Neuronal stem cell (in vitro differentiated cells): Measurements from ENCODE around the gene CXCR6.

ENCODE experiments used
- DNase-seq: peaks from one replicate; pipeline ENCODE4 v3.0.0-alpha.2; 2013; ENCODE audit warnings: low spot score
- H2AFZ ChIP-seq: one replicate; pipeline ENCODE4 v1.6.1; 2013; ENCODE audit warnings: mild to moderate bottlenecking, low read length, inconsistent platforms
- H2AK5ac ChIP-seq: 2 replicates; pipeline ENCODE4 v1.6.1; 2013; ENCODE audit warnings: low read depth, mild to moderate bottlenecking, inconsistent platforms, low read length, moderate library complexity, mixed read lengths
- H2BK120ac ChIP-seq: 2 replicates; pipeline ENCODE4 v1.6.1; 2013; ENCODE audit warnings: low read depth, mild to moderate bottlenecking, inconsistent platforms, low read length, moderate library complexity, mixed read lengths
- H2BK12ac ChIP-seq: one replicate; pipeline ENCODE4 v1.6.1; 2013; ENCODE audit warnings: low read length, inconsistent platforms
- H2BK15ac ChIP-seq: 2 replicates; pipeline ENCODE4 v1.6.1; 2013; ENCODE audit warnings: mild to moderate bottlenecking, low read length, inconsistent platforms, mixed read lengths
- H2BK5ac ChIP-seq: one replicate; pipeline ENCODE4 v1.6.1; 2013; ENCODE audit warnings: inconsistent platforms, mild to moderate bottlenecking, low read length, moderate library complexity
- H3K14ac ChIP-seq: one replicate; pipeline ENCODE4 v1.6.1; 2013; ENCODE audit warnings: low read length, inconsistent platforms
- H3K18ac ChIP-seq: 2 replicates; pipeline ENCODE4 v1.6.1; 2013; ENCODE audit warnings: low read length, inconsistent platforms
- H3K23ac ChIP-seq: 2 replicates; pipeline ENCODE4 v1.6.1; 2013; ENCODE audit warnings: low read depth, mild to moderate bottlenecking, mixed read lengths, low read length, inconsistent platforms; ENCODE audit not compliant: poor library complexity
- H3K27ac ChIP-seq: replicated peaks from 3 replicates; pipeline ENCODE4 v1.5.1; 2013; ENCODE audit warnings: low read length, inconsistent platforms
- H3K27me3 ChIP-seq, 3 experiments: 2 replicates each; pipeline ENCODE4 v1.6.1; 2013; ENCODE audit warnings: low read length in 3 of 3, mild to moderate bottlenecking in 2 of 3, inconsistent platforms in 1 of 3, low read depth in 1 of 3, mixed read lengths in 1 of 3, moderate library complexity in 1 of 3; ENCODE audit not compliant: control insufficient read depth in 3 of 3, insufficient read depth in 3 of 3
- H3K36me3 ChIP-seq, 2 donors: replicated peaks in 1 of 2; 2 replicates each; pipeline ENCODE4 v1.6.1; 2013; ENCODE audit warnings: low read length in 2 of 2; ENCODE audit not compliant: control insufficient read depth in 2 of 2, insufficient read depth in 2 of 2
- H3K4ac ChIP-seq: 2 replicates; pipeline ENCODE4 v1.6.1; 2013; ENCODE audit warnings: inconsistent platforms, mild to moderate bottlenecking, low read length, moderate library complexity
- H3K4me1 ChIP-seq, 2 donors: 1 replicate in 1 of 2; 2 replicates in 1 of 2; pipeline ENCODE4 v1.6.1; 2013; ENCODE audit warnings: low read length in 2 of 2, low read depth in 1 of 2; ENCODE audit not compliant: control insufficient read depth in 2 of 2, insufficient read depth in 1 of 2
- H3K4me2 ChIP-seq: one replicate; pipeline ENCODE4 v1.6.1; 2013; ENCODE audit warnings: mild to moderate bottlenecking, low read length, inconsistent platforms; ENCODE audit not compliant: insufficient read depth, poor library complexity, severe bottlenecking
- H3K4me3 ChIP-seq, 2 donors: 2 replicates each; pipeline ENCODE4 v1.5.1; 2013; ENCODE audit warnings: low read length in 2 of 2, mild to moderate bottlenecking in 2 of 2, inconsistent platforms in 1 of 2, moderate library complexity in 1 of 2
- H3K79me1 ChIP-seq: one replicate; pipeline ENCODE4 v1.6.1; 2013; ENCODE audit warnings: low read depth, mild to moderate bottlenecking, inconsistent platforms, low read length, moderate library complexity
- H3K9ac ChIP-seq: one replicate; pipeline ENCODE4 v1.6.1; 2013; ENCODE audit warnings: mild to moderate bottlenecking, low read depth, low read length, inconsistent platforms; ENCODE audit not compliant: poor library complexity
- H3K9me3 ChIP-seq, 2 donors: replicated peaks in 1 of 2; 2 replicates each; pipeline versions ENCODE3 to v1.6.1; 2013; ENCODE audit warnings: low read length in 2 of 2, mild to moderate bottlenecking in 2 of 2, inconsistent platforms in 1 of 2, low read depth in 1 of 2, mixed read lengths in 1 of 2, moderate library complexity in 1 of 2; ENCODE audit not compliant: control insufficient read depth in 2 of 2, insufficient read depth in 1 of 2
- H4K8ac ChIP-seq: one replicate; pipeline ENCODE4 v1.6.1; 2013; ENCODE audit warnings: low read depth, mild to moderate bottlenecking, inconsistent platforms, low read length, moderate library complexity
- H4K91ac ChIP-seq: one replicate; pipeline ENCODE4 v1.6.1; 2013; ENCODE audit warnings: low read length, low read depth, mild to moderate bottlenecking, inconsistent platforms; ENCODE audit not compliant: poor library complexity
- WGBS, 2 donors: extraction: QIAGEN DNeasy Blood & Tissue Kit; methylation state at CpG; one replicate each; pipeline ENCODE4 v1.1.7; 2013; ENCODE audit warnings: missing lambda C conversion rate in 2 of 2, mixed read lengths in 1 of 2; ENCODE audit not compliant: insufficient read length in 2 of 2, insufficient replicate concordance in 1 of 2; ENCODE audit errors: extremely low coverage in 2 of 2; 5-methylcytosine and 5-hydroxymethylcytosine counted together

Gene CXCR6

DNA sequence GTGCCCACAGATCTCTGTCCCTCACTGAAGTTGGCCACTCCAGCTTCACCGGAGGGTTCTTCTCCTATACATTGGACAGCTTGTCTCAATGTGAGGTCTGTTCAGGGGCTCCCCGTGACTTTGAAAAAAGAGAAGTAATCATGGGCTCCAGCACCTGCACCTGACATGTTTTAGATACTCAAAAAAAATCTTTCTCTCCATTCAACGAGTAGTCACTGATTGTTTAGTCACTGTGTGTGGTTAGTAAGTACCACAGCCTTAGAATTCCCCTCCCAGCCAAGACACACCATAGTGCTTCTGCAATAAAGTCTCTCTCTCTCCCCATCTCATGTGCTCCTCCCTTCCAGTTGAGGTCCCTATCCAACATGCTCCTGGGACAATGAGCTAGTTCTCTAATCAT is 38.3 kb upstream of the CXCR6 start:
- H3K9ac ChIP-seq = no peak overlapping the region
- H3K4me2 ChIP-seq = no peak overlapping the region
- no peaks in the 10 kb centered on the region for H3K36me3 ChIP-seq
- no peak overlapping the region for H3K4ac ChIP-seq
- no peak overlapping the region for H3K14ac ChIP-seq
- no peaks in the 10 kb centered on the region for H3K27me3 ChIP-seq
- no peak overlapping the region for H2BK15ac ChIP-seq
- H2BK12ac ChIP-seq = no peak overlapping the region
- H3K9me3 ChIP-seq = no peaks in the 10 kb centered on the region
- no peak overlapping the region for H2BK5ac ChIP-seq
- H3K79me1 ChIP-seq = no peaks in the 10 kb centered on the region
- no peaks in the 10 kb centered on the region for H3K4me1 ChIP-seq
- H2BK120ac ChIP-seq = no peak overlapping the region
- H2AK5ac ChIP-seq = no peak overlapping the region
- H4K91ac ChIP-seq = no peak overlapping the region
- DNase-seq = no peak
- H2AFZ ChIP-seq = no peak overlapping the region
- H3K18ac ChIP-seq = no peak overlapping the region
- no CpG with 5 or more reads among the region's 3 CpGs for WGBS, 2 donors
- H3K27ac ChIP-seq = no peak overlapping the region
- H4K8ac ChIP-seq = no peak overlapping the region
- H3K23ac ChIP-seq = no peak overlapping the region
- H3K4me3 ChIP-seq = no peak overlapping the region

DNA sequence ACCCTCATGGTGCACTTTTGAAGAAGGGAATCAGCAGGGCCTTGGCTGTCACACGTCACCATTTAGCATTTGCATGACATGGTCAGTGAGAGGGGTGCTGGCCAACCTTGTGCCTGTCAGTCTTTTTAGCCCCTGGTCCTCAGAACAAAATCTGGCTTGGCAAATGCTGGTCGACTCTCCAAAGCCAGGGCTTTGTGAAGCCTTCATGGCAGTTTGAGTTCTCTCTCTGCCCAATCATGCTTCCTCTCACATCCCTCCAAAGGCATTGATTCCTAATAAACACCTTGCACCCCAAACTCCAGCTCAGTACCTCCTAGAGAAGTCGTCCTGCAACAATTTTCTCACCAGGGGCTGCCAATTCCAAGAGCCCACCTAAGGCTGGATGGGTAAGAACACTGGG is 37.5 kb upstream of the CXCR6 start:
- Histone ChIP-seq H3K14ac (no peak overlapping the region), H2BK12ac (no peak overlapping the region), H4K8ac (no peak overlapping the region), H3K4me3 (no peak overlapping the region), H3K9me3 (no peaks in the 10 kb centered on the region), H3K18ac (no peak overlapping the region), H2BK120ac (no peak overlapping the region), H2BK5ac (no peak overlapping the region), H3K27ac (no peak overlapping the region), H4K91ac (no peak overlapping the region), H3K79me1 (no peaks in the 10 kb centered on the region), H3K4me1 (no peaks in the 10 kb centered on the region), H2BK15ac (no peak overlapping the region), H2AFZ (no peak overlapping the region), H3K4me2 (no peak overlapping the region), H3K23ac (no peak overlapping the region), H2AK5ac (no peak overlapping the region), H3K9ac (no peak overlapping the region), H3K4ac (no peak overlapping the region), H3K27me3 (no peaks in the 10 kb centered on the region), H3K36me3 (no peaks in the 10 kb centered on the region)
- WGBS, 2 donors = no CpG with 5 or more reads among the region's 3 CpGs
- DNase-seq = no peak

DNA sequence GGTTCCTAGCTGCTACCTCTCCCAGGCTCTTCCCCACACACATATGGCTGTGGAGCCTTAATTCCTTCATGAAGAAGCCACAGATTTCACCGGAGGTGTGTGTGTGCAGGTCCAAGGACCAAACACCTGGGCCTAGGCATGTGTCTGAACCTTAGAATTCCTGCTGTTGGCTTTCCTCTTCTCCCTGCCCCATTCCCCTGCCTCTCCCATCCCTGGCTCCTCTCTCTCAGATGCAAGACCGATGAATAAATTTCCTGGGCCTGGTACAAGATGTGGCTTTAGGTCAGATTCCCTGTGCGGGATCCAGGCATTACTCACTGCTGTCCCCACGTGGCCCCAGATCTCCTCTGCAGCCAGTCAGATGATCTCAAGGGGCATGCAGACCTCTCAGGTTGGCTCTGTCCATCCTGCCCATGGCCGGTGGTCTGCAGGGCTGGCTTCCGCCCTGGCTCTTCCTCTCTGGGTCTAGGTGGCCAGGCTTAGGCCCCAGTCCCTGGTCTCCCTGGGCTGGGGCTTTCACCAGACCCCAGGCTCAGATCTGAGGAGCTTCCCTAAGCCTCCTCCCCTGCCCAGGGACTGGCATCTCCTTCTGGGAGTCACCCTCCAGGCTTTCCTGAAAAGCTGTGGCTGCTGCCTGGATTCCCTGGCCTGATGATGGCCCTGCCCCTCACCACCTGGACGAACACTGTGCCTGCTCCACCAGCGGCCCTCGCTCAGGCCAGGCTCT is 36.4 kb upstream of the CXCR6 start:
- no peak overlapping the region for H2BK5ac ChIP-seq
- H3K27me3 ChIP-seq = no peaks in the 10 kb centered on the region
- H3K4me3 ChIP-seq = no peak overlapping the region
- H3K4ac ChIP-seq = no peak overlapping the region
- H3K18ac ChIP-seq = no peak overlapping the region
- H2AK5ac ChIP-seq = no peak overlapping the region
- no peak overlapping the region for H3K23ac ChIP-seq
- no peak overlapping the region for H2AFZ ChIP-seq
- H2BK120ac ChIP-seq = no peak overlapping the region
- H4K8ac ChIP-seq = no peak overlapping the region
- H3K9me3 ChIP-seq = no peaks in the 10 kb centered on the region
- no peak overlapping the region for H4K91ac ChIP-seq
- no peak overlapping the region for H3K27ac ChIP-seq
- no peaks in the 10 kb centered on the region for H3K36me3 ChIP-seq
- H3K14ac ChIP-seq = peak overlapping the region; percentile 39
- no peak overlapping the region for H3K4me2 ChIP-seq
- no peaks in the 10 kb centered on the region for H3K4me1 ChIP-seq
- no CpG with 5 or more reads among the region's 9 CpGs for WGBS, 2 donors
- no peaks in the 10 kb centered on the region for H3K79me1 ChIP-seq
- H3K9ac ChIP-seq = no peak overlapping the region
- no peak for DNase-seq
- H2BK15ac ChIP-seq = no peak overlapping the region
- no peak overlapping the region for H2BK12ac ChIP-seq

DNA sequence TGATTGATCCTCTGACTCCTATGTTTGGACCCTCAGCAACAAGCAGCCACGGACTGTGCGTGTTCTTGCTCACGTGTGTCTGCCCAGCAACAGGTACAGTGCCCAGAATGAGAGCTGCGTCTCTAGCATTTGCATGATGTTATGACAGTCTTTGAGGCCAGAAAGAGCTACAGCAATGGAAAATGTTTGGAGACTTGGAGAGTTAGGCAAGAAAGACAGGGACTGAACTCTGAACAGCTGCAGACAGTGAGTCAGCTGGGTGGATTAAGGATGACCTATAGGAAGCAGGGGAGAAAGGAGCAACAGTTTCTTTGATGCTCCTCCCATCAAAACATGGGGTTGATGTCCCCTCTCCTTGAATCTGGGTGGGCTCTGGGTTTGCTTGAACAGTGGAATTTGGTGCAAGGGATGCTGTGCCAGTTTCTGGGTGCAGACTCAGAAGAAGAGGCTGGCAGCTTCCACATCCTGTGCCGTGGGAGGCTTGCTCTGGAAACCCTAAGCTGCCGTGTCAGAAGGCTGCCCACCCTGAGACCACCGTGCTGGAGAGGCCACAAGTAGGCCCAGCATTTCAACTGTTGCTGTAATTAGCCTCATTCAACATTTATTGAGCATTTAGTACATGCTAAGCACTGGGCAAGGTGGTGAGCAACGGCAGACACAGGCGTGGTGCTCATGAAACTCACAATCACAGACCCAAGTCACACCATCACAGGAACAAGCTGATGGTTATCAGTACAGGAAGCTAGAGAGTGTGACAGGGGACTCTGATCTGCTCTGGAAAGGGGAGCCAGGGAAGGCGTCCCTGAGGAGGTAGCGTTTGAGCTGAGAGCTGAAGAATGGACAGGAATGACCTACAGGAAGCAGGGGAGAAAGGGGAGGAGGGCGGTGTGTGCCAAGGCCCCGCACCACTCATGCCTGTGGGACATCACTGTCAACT is 35.2 kb upstream of the CXCR6 start:
- Histone ChIP-seq H2BK120ac (no peak overlapping the region), H2AK5ac (no peak overlapping the region), H4K8ac (no peak overlapping the region), H3K23ac (no peak overlapping the region), H3K4ac (no peak overlapping the region), H2BK5ac (no peak overlapping the region), H4K91ac (no peak overlapping the region), H2AFZ (no peak overlapping the region), H3K4me2 (no peak overlapping the region), H3K14ac (no peak overlapping the region), H3K27me3 (no peaks in the 10 kb centered on the region), H3K9ac (no peak overlapping the region), H3K4me1 (no peaks in the 10 kb centered on the region), H3K18ac (peak overlapping the region; percentile 6), H2BK12ac (no peak overlapping the region), H3K9me3 (no peaks in the 10 kb centered on the region), H2BK15ac (no peak overlapping the region), H3K4me3 (no peak overlapping the region), H3K79me1 (no peaks in the 10 kb centered on the region), H3K27ac (no peak overlapping the region), H3K36me3 (no peaks in the 10 kb centered on the region)
- WGBS, 2 donors = no CpG with 5 or more reads among the region's 13 CpGs
- DNase-seq = no peak
